CD4-positive, alpha-beta T cell treated with Interleukin-12 subunit alpha and Interleukin-12 subunit beta, for 1 hour (primary cell): Measurements from ENCODE around the gene TGM1.
"Not testable (repeated sequence)": the region's sequence is repeated elsewhere in the genome, so short reads cannot be mapped to it uniquely, and the experiment has no call there.

Experiments used
- DNase-seq: peaks from one replicate; pipeline ENCODE4 v3.0.0-alpha.2; 2020

The TGM1 gene

GRCh38 chr14:24252289-24253124, 10.5 kb downstream of the TGM1 start:
- DNase-seq, result no peak

- no peak for DNase-seq
Measured at GRCh38 chr14:24251880-24252288, 11.1 kb downstream of the TGM1 start.

- DNase-seq, result no peak
Measured at GRCh38 chr14:24250354-24250753, 12.6 kb downstream of the TGM1 start.

GRCh38 chr14:24249230-24250021, 13.6 kb downstream of the TGM1 start:
- DNase-seq, result no peak

GRCh38 chr14:24247422-24247821, 15.6 kb downstream of the TGM1 start:
- no peak for DNase-seq

- DNase-seq, result peak; percentile 61
Measured at GRCh38 chr14:24246765-24247212, 16.2 kb downstream of the TGM1 start.

GRCh38 chr14:24245350-24245749, 17.6 kb downstream of the TGM1 start:
- DNase-seq, result not testable (repeated sequence)

- DNase-seq, result no peak
Measured at GRCh38 chr14:24243336-24243836, 19.6 kb downstream of the TGM1 start.

- peak; percentile 93 for DNase-seq
Measured at GRCh38 chr14:24241829-24242443, 21.0 kb downstream of the TGM1 start.

GRCh38 chr14:24240110-24240918, 22.7 kb downstream of the TGM1 start:
- no peak for DNase-seq

- DNase-seq, result no peak
Measured at GRCh38 chr14:24238527-24239037, 24.4 kb downstream of the TGM1 start.

GRCh38 chr14:24238123-24238522, 24.9 kb downstream of the TGM1 start:
- no peak for DNase-seq

- DNase-seq, result no peak
Measured at GRCh38 chr14:24237463-24237955, 25.5 kb downstream of the TGM1 start.

GRCh38 chr14:24236689-24237462, 26.1 kb downstream of the TGM1 start:
- DNase-seq, result no peak

- no peak for DNase-seq
Measured at GRCh38 chr14:24235804-24236688, 26.9 kb downstream of the TGM1 start.

- no peak for DNase-seq
Measured at GRCh38 chr14:24234095-24235005, 28.6 kb downstream of the TGM1 start.

- DNase-seq, result no peak
Measured at GRCh38 chr14:24233538-24233866, 29.5 kb downstream of the TGM1 start.

GRCh38 chr14:24232645-24233537, 30.1 kb downstream of the TGM1 start, which contains the start of gene GMPR2:
Gene GMPR2 (plus strand): TSS chr14:24232929. CDS start chr14:24233254, 325 bp downstream.
- no peak for DNase-seq
